NOMO-1 (cell line): Measurements from ENCODE around the gene ZNF471.

Experiments
- DNase-seq, 2 experiments: peaks; one replicate each; lab custom pipeline; 2025; ENCODE audit not compliant: unreplicated experiment in 2 of 2; lab: John Stamatoyannopoulos, UW

Gene ZNF471

GRCh38 chr19:56507446-56508289 is at the start of gene ZNF471:
TSS of gene ZNF471 (plus strand) at chr19:56507855. CDS start at chr19:56511572, 3,717 bp downstream.
- no peak for DNase-seq

GRCh38 chr19:56474308-56474707 is 33.3 kb upstream of the ZNF471 start:
- DNase-seq, result no peak

DNA sequence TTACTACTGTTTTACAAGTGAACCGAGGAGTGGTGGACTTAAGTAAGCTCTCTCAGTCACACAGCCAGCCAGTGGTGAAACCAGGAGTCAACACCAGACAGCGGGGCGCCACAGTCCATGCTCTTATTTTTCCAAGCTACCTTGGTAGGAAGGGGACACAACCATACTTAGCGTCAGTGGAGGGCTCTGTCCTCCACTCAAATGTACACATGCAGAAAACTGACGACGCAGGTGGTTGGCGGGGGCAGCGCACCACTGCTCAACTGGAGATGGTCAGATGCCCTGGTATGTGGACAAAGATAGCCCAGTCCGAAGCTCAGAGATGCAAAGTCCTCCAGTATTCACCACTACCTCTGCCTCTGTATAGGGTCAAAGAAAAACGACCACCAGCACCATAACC is 31.6 kb upstream of the ZNF471 start:
- no peak for DNase-seq

DNA sequence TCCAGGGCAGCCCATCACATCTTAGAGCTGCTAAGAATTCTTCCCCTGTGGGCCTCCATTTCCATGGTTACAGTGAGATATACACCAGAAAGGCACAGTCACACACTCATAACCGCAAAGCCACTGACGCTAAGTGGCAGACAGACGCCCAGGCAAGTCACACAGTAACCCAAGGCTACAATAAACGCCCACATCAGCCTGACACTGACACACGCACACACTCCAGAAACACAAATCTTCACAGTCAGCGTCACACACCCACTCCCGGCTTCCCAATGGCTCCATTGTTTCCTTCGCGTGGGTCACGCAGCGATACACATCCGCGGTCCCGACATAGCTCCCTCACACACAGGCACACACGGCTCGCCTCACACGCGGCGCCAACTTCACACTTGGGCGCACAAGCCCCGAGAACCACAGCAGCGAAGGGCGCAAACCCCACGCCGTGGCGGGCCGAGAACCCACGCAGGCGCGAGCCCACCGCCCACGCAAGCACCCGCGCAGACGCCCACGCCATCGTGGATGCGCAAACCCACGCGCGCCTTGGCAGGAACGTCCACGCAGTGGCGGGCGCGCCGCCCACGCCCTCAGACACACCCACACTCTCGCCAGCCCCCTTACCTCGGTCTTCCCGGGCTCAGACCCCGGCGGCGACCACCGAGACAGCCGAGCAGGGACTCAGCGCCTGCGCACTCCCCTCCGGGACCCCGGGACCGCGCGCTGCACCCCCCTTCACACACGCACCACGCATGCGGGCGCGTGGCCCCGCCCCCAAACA is 30.8 kb upstream of the ZNF471 start, which contains the start of gene ZNF667:
Gene ZNF667, minus strand, starts transcription at position 695 of the 778 bp plus-strand sequence. CDS start 14,975 bp downstream, outside the sequence.
- no peak for DNase-seq

DNA sequence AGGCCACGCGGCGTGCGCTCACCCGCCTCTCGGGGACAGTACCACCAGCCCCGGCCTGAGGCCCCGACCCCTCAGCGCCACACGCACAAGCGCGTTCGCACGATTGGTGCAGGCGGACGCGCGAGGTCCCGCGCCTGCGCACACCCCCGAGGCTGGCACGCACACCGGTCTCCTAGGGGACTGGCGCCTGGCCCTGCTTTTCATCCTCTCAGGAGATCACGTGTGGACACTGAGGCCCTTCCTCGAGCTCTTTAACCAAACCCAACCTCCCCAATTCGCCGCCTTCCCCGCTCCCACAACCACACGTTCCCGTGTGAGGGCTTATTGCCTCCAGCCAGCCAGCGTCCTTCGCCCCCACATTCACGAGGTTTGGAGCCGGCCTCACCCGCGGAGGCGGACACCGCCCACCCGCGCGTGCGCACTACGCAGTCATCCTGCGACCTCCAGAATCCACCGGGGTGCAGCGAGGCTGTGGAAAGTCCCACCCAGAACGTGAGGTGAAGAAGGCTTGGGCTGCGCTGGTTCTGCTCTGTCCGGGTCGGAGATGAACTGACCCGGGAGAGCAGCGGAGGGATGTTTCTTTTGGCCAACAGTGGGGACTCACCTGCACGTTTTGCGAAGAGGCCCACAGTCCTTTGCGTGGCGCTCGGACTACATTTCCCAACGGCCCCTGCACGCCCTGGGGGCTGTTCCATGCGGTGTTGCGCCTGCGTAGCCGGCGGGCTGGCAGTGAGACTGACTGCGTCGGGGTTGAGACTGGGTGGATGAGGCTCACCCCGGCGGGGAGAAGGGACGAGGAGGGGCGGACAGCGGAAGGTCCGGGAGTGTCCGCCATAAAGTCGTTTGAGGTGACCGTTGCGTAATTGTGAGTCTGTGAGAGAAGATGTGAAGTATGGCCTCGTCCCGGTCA is 30.0 kb upstream of the ZNF471 start:
- DNase-seq, result no peak

GRCh38 chr19:56491399-56491798 is 16.3 kb upstream of the ZNF471 start:
- no peak for DNase-seq

DNA sequence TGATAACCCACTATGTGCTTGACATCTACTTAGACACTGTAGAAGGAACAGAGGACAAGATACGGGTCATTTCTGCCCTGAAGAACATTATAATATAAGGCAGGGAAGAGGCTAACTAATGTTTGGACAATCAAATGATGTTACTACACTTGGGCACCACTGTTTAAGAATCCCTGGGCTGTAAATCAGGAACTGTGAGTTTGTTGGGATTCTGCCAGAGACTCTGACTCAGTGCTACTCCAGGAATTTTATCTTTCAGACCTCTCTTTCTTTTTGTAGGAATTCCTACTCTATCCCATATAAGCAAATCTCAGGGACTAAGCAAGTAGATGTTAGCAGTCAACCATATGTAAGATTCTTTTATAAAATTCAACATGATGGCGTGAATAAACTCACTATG is 3.1 kb upstream of the ZNF471 start:
- no peak for DNase-seq

- DNase-seq, result no peak
Measured at GRCh38 chr19:56508290-56508778, 679 bp downstream of the ZNF471 start.

DNA sequence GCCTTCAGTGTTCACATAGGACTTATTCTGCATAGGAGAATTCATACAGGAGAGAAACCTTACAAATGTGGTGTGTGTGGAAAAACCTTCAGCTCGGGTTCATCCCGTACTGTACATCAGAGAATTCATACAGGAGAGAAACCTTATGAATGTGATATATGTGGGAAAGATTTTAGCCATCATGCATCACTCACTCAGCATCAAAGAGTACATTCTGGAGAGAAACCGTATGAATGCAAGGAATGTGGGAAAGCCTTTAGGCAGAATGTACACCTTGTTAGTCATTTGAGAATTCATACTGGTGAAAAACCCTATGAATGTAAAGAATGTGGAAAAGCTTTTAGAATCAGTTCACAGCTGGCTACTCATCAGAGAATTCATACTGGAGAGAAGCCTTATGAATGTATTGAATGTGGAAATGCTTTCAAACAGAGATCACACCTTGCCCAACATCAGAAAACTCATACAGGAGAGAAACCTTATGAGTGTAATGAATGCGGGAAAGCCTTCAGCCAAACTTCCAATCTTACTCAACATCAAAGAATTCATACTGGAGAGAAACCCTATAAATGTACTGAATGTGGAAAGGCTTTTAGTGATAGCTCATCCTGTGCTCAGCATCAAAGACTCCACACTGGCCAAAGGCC is 17.7 kb downstream of the ZNF471 start:
- DNase-seq, result no peak

- no peak for DNase-seq
Measured at GRCh38 chr19:56537442-56537841, 29.8 kb downstream of the ZNF471 start.

GRCh38 chr19:56538254-56538760 is 30.7 kb downstream of the ZNF471 start:
- DNase-seq, result no peak

DNA sequence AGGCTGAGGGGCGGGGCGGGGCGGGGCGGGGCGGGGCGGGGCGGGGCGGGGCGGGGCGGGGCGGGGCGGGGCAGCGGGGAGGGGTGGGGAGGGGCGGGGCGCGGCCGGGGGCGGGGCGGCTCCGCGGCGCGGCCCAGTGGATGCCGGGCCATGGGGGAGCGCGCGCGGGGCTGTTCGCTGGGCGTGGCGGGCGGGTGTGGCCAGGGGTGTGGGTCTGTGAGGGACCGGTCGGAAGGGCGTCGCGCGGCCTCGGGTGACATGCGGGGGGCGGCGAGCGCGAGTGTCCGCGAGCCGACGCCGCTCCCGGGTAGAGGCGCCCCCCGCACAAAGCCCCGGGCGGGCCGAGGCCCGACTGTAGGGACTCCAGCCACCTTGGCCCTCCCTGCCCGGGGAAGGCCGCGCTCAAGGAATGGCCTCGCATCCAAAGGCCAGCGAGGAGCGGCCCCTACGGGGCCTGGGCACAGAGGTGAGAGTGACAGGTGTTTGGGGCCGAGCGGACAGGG is 31.2 kb downstream of the ZNF471 start, which contains the start of gene ZFP28:
Gene ZFP28, plus strand, starts transcription at position 188 of the 503 bp plus-strand sequence. Its CDS starts 71 bp downstream, at position 259.
- DNase-seq, result no peak

GRCh38 chr19:56543776-56544175 is 36.1 kb downstream of the ZNF471 start:
- no peak for DNase-seq

- DNase-seq, result no peak
Measured at GRCh38 chr19:56547535-56547934, 39.9 kb downstream of the ZNF471 start.

GRCh38 chr19:56554272-56554869 is 46.7 kb downstream of the ZNF471 start:
- no peak for DNase-seq

DNA sequence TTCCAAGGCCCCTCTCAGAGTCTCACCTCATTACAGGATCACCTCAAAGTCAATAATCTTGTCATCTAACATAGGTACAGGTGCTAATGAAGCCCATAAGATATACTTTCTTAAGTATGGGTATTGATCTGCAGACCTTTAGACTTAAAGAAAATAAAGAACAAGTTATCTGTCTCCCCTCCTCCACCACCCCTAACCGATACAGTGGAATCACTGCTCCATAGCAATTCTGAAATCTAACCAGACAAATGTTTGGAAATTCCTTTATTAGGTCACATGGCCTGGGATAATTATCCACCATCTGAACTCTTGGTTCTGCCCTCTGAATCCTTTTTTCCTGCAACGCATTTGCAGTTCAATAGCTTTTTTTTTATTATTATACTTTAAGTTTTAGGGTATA is 55.1 kb downstream of the ZNF471 start:
- DNase-seq, result no peak

- DNase-seq, result no peak
Measured at GRCh38 chr19:56566904-56567273, 59.2 kb downstream of the ZNF471 start.

DNA sequence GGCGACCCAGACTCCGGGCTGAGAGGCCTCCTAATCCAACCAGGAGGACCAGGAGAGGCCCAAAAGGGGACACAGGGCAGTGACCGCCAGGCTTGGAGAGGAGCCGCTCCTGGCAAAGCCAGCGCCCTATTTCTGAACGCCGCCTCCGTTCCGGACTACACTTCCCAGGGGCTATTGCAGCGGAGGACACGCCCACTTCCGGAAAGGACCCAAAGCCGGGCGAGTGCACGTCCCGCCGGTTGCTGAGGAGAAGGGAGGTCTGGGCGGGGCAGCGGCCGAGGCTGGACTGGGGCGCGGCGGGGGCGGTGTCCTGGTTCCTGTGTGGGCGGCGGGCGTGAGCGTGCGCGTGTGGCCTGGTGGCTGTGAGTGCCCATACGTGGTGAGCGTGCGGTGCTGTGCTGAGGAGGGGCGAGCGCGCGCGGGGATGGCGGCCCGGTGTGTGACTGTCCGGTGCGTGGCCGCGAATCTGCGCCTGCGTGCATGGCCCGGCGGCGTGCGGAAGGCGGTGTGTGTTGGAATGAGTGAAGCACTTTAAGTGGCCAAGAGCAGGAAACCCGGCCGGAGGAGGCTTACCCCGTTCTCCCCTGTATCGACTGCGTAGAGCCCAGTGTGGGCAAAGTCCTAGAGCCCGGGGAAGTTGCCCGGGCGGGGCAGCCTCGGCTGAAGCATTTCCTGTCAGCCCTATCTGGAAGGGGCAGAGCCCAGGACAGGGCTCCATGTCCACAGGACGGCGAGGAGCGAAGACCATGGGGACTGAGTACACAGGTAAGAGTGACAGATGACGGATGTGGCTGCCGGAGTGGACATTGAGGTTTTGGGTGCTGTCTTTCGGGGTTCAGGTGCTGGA is 59.8 kb downstream of the ZNF471 start, which contains the start of gene ZNF470:
Gene ZNF470, plus strand, starts transcription at position 195 of the 847 bp plus-strand sequence. CDS start 2,844 bp downstream, outside the sequence.
- DNase-seq, result peak; percentile 74 to 83
